ENCODE measurements around the gene MAPKAPK2.

Gene MAPKAPK2

DNA sequence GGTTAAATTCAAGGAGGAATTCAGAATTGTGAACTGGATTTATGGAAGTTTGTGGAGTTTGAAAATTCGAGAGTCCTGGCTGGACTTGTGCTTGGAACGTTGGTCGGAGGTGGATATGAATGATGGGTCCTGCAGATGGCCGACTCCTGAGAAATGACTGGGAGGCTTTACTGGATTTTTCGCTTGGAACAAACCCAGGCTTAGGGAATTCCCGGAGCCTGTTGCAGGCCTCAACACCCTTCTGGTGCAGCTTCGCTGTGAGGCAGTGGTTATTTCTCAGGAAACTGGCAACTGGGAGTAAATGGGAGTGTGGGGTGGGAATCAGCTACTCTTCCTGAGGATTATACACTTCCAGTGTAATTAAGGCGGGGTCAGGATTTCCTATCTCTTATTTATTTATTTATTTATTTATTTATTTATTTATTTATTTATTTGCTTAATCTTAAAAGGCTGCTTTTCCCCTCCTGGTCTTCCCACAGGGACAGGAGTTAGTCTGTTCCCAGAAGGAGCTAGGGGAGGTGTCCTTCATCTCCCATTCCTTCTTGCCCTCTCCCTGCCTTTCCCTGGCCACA is 21.1 kb downstream of the MAPKAPK2 start:
- no peak for DNase-seq

DNA sequence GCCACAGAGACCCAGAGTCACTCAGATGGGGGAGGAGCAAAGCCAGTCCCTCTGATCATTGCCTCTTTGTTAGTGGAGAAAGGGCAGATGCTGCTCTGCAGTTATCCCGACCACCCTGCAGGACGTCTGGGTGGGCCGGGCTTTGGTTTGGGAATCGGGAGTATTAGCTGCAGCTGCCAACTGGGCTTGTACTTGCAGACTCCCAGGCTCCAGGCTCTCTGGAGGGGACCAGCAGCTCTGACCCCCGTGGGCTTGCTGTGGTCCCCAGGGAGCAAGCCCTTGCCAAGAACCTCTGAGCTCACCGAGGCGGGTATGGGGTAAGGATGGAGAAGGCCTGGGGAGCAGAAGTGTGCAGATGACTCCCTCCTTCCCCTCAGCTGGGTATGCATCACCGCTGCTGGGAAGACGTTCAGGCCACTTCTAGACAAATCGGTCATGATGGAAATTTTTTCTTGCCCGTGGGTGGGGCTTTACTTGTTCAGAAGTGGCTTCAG is 21.6 kb downstream of the MAPKAPK2 start:
- DNase-seq, result no peak

- no peak for DNase-seq
These were observed 22.2 kb downstream of the MAPKAPK2 start for GRCh38 chr1:206706806-206707366.

GRCh38 chr1:206708058-206708457 is 23.4 kb downstream of the MAPKAPK2 start:
- no peak for DNase-seq

DNA sequence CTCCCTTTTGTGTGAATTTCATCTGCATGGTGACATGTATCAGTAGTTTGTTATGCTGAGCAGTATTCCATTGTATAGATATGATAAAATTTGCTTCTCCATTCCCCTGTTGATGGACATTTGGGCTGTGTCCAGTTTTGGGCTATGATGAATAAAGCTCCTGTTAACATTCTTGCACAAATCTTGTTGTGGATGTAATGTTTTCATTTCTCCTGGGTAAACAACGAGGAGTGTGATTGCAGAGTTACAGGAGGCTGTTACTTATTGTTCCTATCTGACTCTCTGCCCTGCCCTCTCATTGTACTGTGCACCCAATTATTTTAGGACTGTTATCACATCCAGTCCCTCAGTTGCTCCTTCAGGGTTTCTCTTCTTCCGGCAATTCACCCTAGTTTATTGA is 24.2 kb downstream of the MAPKAPK2 start:
- DNase-seq, result no peak

DNA sequence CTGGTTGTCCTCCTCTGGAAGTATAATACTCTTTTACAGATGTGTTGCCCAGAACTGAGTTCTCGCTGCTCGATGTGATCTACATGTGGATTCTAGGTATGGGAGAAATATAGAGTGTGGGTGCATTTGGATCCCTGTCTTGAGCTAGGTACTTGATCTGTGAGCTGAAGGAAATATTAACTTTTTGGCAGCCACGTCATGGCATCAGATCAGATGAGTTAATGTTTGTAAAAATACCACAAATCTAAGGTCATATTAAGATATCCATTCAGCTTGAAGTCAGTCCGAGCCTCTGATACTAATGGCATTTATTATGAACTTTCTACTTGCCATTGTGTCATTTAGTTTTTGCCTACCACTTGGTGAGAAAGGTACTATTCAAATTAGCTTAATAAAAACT is 24.6 kb downstream of the MAPKAPK2 start:
- DNase-seq, result no peak

GRCh38 chr1:206709772-206710459 is 25.2 kb downstream of the MAPKAPK2 start:
- DNase-seq, result no peak

DNA sequence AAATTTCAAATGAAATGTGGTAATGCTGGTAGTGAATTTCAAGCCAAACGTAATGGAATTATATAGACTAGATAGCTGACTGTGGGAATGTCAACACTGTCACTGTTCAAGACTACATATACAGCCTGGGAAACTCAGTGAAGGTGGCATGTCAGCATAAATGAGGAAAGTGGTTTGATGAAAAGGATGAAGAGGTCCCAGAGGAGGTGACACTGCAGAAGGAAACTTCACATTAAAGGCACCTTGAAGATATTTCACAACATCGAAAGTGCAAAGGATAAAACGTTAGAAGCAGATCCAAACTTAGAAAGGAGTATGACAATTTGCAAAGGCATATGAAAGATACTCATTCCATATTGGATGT is 25.7 kb downstream of the MAPKAPK2 start:
- DNase-seq, result no peak

DNA sequence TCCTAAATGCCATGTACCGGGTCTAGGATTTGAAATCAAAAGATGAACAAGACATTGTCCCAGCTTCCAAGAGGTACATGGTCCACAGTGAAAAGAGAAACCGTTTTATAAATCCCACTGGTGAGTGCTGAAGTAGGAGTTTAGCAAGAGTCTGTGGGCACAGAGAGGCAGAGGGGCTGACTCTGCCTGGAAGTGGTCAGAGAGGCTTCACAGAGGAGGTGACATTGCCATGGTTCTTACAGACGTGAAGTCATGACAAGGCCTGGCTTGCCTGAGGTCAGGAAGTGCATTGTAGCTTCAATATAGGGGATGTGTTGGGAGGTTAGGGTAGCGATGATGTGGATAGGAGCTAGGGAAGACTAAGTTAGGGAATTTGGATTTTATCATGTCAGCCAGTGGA is 28.4 kb downstream of the MAPKAPK2 start:
- no peak for DNase-seq

DNA sequence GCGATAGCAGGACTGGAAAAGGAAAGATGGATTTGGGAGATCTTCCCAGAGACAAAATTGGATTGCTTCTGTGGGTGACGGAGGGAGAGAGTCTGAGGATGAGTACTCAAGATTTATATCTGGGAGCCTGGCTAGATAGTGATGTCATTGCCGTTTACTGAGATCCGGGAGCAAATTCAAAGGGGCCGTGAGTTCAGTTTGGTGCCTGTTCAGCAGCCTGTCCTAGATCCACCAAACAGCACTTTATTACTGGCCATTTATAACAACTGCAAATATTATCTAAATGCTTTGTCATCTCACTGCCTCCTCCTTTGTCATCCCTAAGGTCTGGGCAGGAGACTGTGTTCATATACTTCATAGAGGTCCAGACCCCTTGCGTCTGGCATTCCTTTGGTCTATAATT is 29.2 kb downstream of the MAPKAPK2 start:
- DNase-seq, result no peak

DNA sequence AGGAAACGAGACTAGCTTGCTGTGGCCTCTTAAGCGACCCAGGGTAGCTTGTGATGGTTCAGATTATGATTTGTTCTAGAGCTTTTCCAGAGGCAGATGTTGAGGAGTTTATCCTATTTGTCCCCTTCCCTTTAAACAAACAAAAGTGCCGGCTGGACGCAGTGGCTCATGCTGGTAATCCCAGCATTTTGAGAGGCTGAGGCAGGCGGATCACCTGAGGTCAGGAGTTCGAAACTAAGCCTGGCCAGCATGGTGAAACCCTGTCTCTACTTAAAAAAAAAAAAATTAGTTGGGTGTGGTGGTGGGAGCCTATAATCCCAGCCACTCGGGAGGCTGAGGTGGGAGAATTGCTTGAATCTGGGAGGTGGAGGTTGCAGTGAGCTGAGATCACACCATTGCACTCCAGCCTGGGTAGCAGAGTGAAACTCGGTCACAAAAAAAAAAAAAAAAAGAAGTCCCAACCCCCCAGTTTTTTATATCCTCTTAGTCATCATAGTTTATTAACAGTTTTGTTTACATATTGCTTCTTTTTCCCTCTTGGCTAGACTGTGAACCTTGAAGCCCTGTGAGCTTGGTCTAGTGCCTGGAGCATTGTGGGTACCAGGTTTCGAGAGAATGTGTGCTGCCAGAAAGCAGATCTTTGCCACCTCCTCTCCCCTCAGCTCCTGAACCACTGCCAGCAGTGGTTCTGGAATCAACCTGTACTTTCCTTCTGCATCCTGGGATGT is 29.8 kb downstream of the MAPKAPK2 start:
- DNase-seq, result no peak

- DNase-seq, result no peak
These were observed 30.4 kb downstream of the MAPKAPK2 start for GRCh38 chr1:206715120-206715519.

- DNase-seq, result no peak
These were observed 30.9 kb downstream of the MAPKAPK2 start for GRCh38 chr1:206715552-206716158.

GRCh38 chr1:206716159-206716869 is 31.6 kb downstream of the MAPKAPK2 start:
- DNase-seq, result no peak

GRCh38 chr1:206716870-206717673 is 32.4 kb downstream of the MAPKAPK2 start:
- no peak for DNase-seq

GRCh38 chr1:206717674-206717989 is 32.9 kb downstream of the MAPKAPK2 start:
- no peak for DNase-seq

- no peak for DNase-seq
These were observed 34.6 kb downstream of the MAPKAPK2 start for GRCh38 chr1:206719169-206719839.

- DNase-seq, result no peak
These were observed 36.7 kb downstream of the MAPKAPK2 start for GRCh38 chr1:206721454-206721853.

GRCh38 chr1:206722751-206723461 is 38.2 kb downstream of the MAPKAPK2 start:
- no peak for DNase-seq

GRCh38 chr1:206723462-206723804 is 38.7 kb downstream of the MAPKAPK2 start:
- no peak for DNase-seq

All from NCI-H510A (cell line).